ENCODE results near the gene VPS13D.

The VPS13D gene

GRCh38 chr1:12473596-12474362, 243.9 kb downstream of the VPS13D start:
- no peak for DNase-seq

- DNase-seq = no peak
Measured at GRCh38 chr1:12475101-12475500, 245.3 kb downstream of the VPS13D start.

- DNase-seq = no peak
Measured at GRCh38 chr1:12475530-12475934, 245.7 kb downstream of the VPS13D start.

- no peak for DNase-seq
Measured at GRCh38 chr1:12475947-12476346, 246.1 kb downstream of the VPS13D start.

- no peak for DNase-seq
Measured at GRCh38 chr1:12477314-12477713, 247.5 kb downstream of the VPS13D start.

- DNase-seq = no peak
Measured at GRCh38 chr1:12477936-12478611, 248.2 kb downstream of the VPS13D start.

GRCh38 chr1:12478612-12478985, 248.8 kb downstream of the VPS13D start:
- DNase-seq = peak; percentile 24

- DNase-seq = no peak
Measured at GRCh38 chr1:12479311-12479710, 249.5 kb downstream of the VPS13D start.

- DNase-seq = no peak
Measured at GRCh38 chr1:12480041-12480440, 250.2 kb downstream of the VPS13D start.

GRCh38 chr1:12480748-12481362, 251.0 kb downstream of the VPS13D start:
- DNase-seq = peak; percentile 20

GRCh38 chr1:12481928-12482327, 252.1 kb downstream of the VPS13D start:
- no peak for DNase-seq

GRCh38 chr1:12482988-12483387, 253.2 kb downstream of the VPS13D start:
- no peak for DNase-seq

- DNase-seq = no peak
Measured at GRCh38 chr1:12485231-12486058, 255.6 kb downstream of the VPS13D start.

GRCh38 chr1:12486059-12486341, 256.2 kb downstream of the VPS13D start:
- DNase-seq = no peak

- no peak for DNase-seq
Measured at GRCh38 chr1:12486401-12487005, 256.7 kb downstream of the VPS13D start.

GRCh38 chr1:12487520-12487919, 257.7 kb downstream of the VPS13D start:
- no peak for DNase-seq

- DNase-seq = no peak
Measured at GRCh38 chr1:12488666-12489354, 259.0 kb downstream of the VPS13D start.

- DNase-seq = no peak
Measured at GRCh38 chr1:12490532-12491142, 260.8 kb downstream of the VPS13D start.

GRCh38 chr1:12491656-12492055, 261.8 kb downstream of the VPS13D start:
- DNase-seq = no peak

GRCh38 chr1:12495725-12496124, 265.9 kb downstream of the VPS13D start:
- no peak for DNase-seq

GRCh38 chr1:12496154-12496961, 266.5 kb downstream of the VPS13D start:
- DNase-seq = no peak

Measured in stimulated activated CD4-positive, alpha-beta T cell treated with anti-CD3 and anti-CD28 coated beads, Interleukin-4, amount 100 ng/mL, for 24 hours (primary cell).